ENCODE data around the gene SULT4A1.

GRCh38 chr22:43840851-43841250 lies 21.5 kb downstream of the SULT4A1 start:
- TF ChIP-seq EP300 (IDR thresholded peaks at IDR 0.05; ENCODE audit: borderline replicate concordance in 1 of 2, low read depth in 1 of 2, low read length in 1 of 2) = no peak
- no peak for TF ChIP-seq SMC3 (IDR thresholded peaks at IDR 0.05; ENCODE audit: low read depth, low read length)
- TF ChIP-seq CTCF (IDR thresholded peaks at IDR 0.05) = no peak
- TF ChIP-seq POLR2AphosphoS5 (IDR thresholded peaks at IDR 0.05; ENCODE audit: low read depth, low read length) = no peak
- no peak for TF ChIP-seq USF2 (IDR thresholded peaks at IDR 0.05; ENCODE audit: borderline replicate concordance, low read depth, low read length)
- TF ChIP-seq TAF1 (IDR thresholded peaks at IDR 0.05; ENCODE audit: borderline replicate concordance, low read depth, low read length) = no peak
- no peak for TF ChIP-seq JUND (IDR thresholded peaks at IDR 0.05)
- TF ChIP-seq USF1 (IDR thresholded peaks at IDR 0.05; ENCODE audit: borderline replicate concordance, low read depth) = no peak

Measured in SK-N-SH (cell line).